OCI-LY1 (cell line): ENCODE results near the gene MBOAT2.

ENCODE experiments used
- CTCF ChIP-seq: fragments of 200-600 bp; sonication (generic), shearing (Covaris generic); IDR thresholded peaks from 2 replicates; pipeline ENCODE4 v1.5.1; 2017; ENCODE audit warnings: mild to moderate bottlenecking, antibody characterized with exemption, low read length, moderate library complexity, mixed read lengths
- EZH2 ChIP-seq: fragments of 200-600 bp; sonication (generic), shearing (Covaris generic); IDR thresholded peaks from 2 replicates; pipeline ENCODE4 v1.8.0; 2017; ENCODE audit warnings: borderline replicate concordance, mixed run types, mild to moderate bottlenecking, antibody characterized with exemption, low read length, moderate library complexity, mixed read lengths

GRCh38 chr2:8915941-8916340 is 87.5 kb downstream of the MBOAT2 start:
- TF ChIP-seq CTCF (no peak), EZH2 (no peak)
